Keratinocyte (primary cell): Measurements from ENCODE around the gene CYSLTR1. TPM values are rescaled to one million over a fixed set of nuclear protein-coding genes. Genes with fewer than 3 reads are reported as not detected.
"Not testable (repeated sequence)": the region's sequence is repeated elsewhere in the genome, so short reads cannot be mapped to it uniquely, and the experiment has no call there.

Source experiments
- DNase-seq: peaks from one replicate; pipeline ENCODE4 v3.0.0-alpha.2; 2011; ENCODE audit warnings: low read depth, missing footprints, low spot score
- FAIRE-seq: peaks from 2 replicates; lab custom pipeline; 2011; peaks lifted over from hg19 to GRCh38; lab: Jason Lieb, UNC
- H2AFZ ChIP-seq: 2 replicates; pipeline ENCODE4 v1.6.0; 2012; ENCODE audit warnings: low read length, control low read depth, inconsistent platforms; ENCODE audit not compliant: control insufficient read depth
- H3K27ac ChIP-seq: 2 replicates; pipeline ENCODE4 v1.5.1; 2011; ENCODE audit warnings: low read length; ENCODE audit not compliant: control insufficient read depth, insufficient read depth
- H3K27me3 ChIP-seq: 3 replicates; pipeline ENCODE4 v1.6.0; 2011; ENCODE audit warnings: low read length; ENCODE audit not compliant: control insufficient read depth, insufficient read depth; ENCODE audit errors: extremely low read depth
- H3K36me3 ChIP-seq, 2 experiments: 2 replicates in 1 of 2; 3 replicates in 1 of 2; pipeline ENCODE4 v1.5.1; 2011; ENCODE audit warnings: low read length in 2 of 2, mild to moderate bottlenecking in 1 of 2; ENCODE audit not compliant: control insufficient read depth in 2 of 2, insufficient read depth in 2 of 2; ENCODE audit errors: extremely low read depth in 1 of 2
- H3K4me1 ChIP-seq: 3 replicates; pipeline ENCODE4 v1.5.1; 2011; ENCODE audit warnings: low read length; ENCODE audit not compliant: control insufficient read depth, insufficient read depth; ENCODE audit errors: extremely low read depth
- H3K4me2 ChIP-seq: 3 replicates; pipeline ENCODE4 v1.6.0; 2011; ENCODE audit warnings: low read depth, low read length; ENCODE audit not compliant: control insufficient read depth, insufficient read depth; ENCODE audit errors: extremely low read depth
- H3K4me3 ChIP-seq, 3 experiments: fragments of 200-600 bp in 1 of 3; sonication (generic) in 1 of 3; 2 replicates in 2 of 3; 3 replicates in 1 of 3; pipeline ENCODE4 v1.5.1; 2011 to 2016; ENCODE audit warnings: low read length in 3 of 3, mild to moderate bottlenecking in 3 of 3, control low read depth in 2 of 3, inconsistent platforms in 1 of 3, low read depth in 1 of 3, mixed read lengths in 1 of 3, mixed run types in 1 of 3, moderate library complexity in 1 of 3; ENCODE audit not compliant: control insufficient read depth in 2 of 3, insufficient read depth in 2 of 3; ENCODE audit errors: extremely low read depth in 1 of 3
- H3K79me2 ChIP-seq: 2 replicates; pipeline ENCODE4 v1.6.0; 2012; ENCODE audit warnings: low read length; ENCODE audit not compliant: control insufficient read depth, insufficient read depth
- H3K9ac ChIP-seq: 3 replicates; pipeline ENCODE4 v1.6.0; 2011; ENCODE audit warnings: low read length; ENCODE audit not compliant: control insufficient read depth, insufficient read depth; ENCODE audit errors: extremely low read depth
- H3K9me1 ChIP-seq: 3 replicates; pipeline ENCODE4 v1.6.0; 2011; ENCODE audit warnings: low read length; ENCODE audit not compliant: control insufficient read depth, insufficient read depth; ENCODE audit errors: extremely low read depth
- H3K9me3 ChIP-seq: 2 replicates; pipeline ENCODE4 v1.5.1; 2012; ENCODE audit warnings: low read depth, low read length; ENCODE audit not compliant: control insufficient read depth
- H4K20me1 ChIP-seq: 3 replicates; pipeline ENCODE4 v1.6.0; 2011; ENCODE audit warnings: low read length; ENCODE audit not compliant: control insufficient read depth, insufficient read depth; ENCODE audit errors: extremely low read depth
- EZH2 ChIP-seq: IDR thresholded peaks from one replicate; pipeline ENCODE4 v1.6.1; 2012; ENCODE audit warnings: inconsistent platforms, mild to moderate bottlenecking, low read length, moderate library complexity
- dilution Hi-C: fragments of 300-500 bp; cut with MboI; formaldehyde crosslinking; loops from one replicate; pipeline ENCODE4 v1.7.0; 2020; ENCODE audit warnings: low sequenced_read_pairs; ENCODE audit not compliant: extremely low pct_ligation_motif_present
- polyA plus RNA-seq, 5 experiments: library from polyadenylated mRNA; depleted of rRNA in 3 of 5; stranded (reverse) in 3 of 5; stranded (forward) in 1 of 5; unstranded in 1 of 5; fragments of >200 nt; gene quantifications; 1 replicate in 1 of 5; 2 replicates in 3 of 5; 3 replicates in 1 of 5; pipeline versions ENCODE4 v1.2.1 to v1.2.3, GENCODE V29; 2011 to 2012; ENCODE audit warnings: missing spikeins in 2 of 5, low read depth in 1 of 5, low replicate concordance in 1 of 5
- TF ChIP-seq, protein P1 (sequence below), 3 experiments: IDR thresholded peaks in 1 of 3; conservative IDR thresholded peaks in 1 of 3; optimal IDR thresholded peaks in 1 of 3; 2 replicates in 2 of 3; 3 replicates in 1 of 3; pipeline versions ENCODE3 to v1.5.1; 2011; ENCODE audit warnings: low read length in 3 of 3, mild to moderate bottlenecking in 3 of 3, moderate library complexity in 2 of 3, control low read depth in 1 of 3, inconsistent platforms in 1 of 3; ENCODE audit not compliant: insufficient read depth in 2 of 3; ENCODE audit errors: extremely low read depth in 1 of 3

The CYSLTR1 gene
- polyA plus RNA-seq, 1 donor (not counting 4 experiments of a cell fraction or from before 2014, with no cell fraction given) = not detected

DNA sequence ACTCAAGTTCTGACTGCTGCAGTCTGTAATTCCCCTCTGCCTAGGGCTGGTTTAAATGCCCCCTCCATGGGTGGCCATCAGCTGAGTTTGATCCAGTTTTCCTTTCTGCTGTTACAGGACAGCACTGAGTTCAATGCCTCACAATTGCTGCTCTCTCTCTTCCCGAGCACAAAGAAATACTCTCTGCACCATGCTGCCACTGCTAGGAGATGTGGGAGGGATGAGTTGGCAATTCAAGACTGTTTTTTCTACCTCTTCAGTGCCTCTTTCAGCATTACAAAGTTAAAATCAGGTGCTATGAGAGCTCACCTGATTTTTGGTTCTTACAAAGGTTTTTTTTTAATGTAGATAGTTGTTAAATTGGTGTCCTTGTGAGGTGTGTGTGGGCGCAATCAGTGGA, 24.3 kb downstream of the CYSLTR1 start:
- Histone ChIP-seq H3K27me3 (no peaks in the 10 kb centered on the region), H3K9me3 (no peaks in the 10 kb centered on the region), H3K27ac (no peak overlapping the region), H3K4me1 (no peaks in the 10 kb centered on the region), H2AFZ (no peak overlapping the region), H4K20me1 (no peaks in the 10 kb centered on the region), H3K9ac (no peak overlapping the region), H3K9me1 (no peaks in the 10 kb centered on the region), H3K4me3 (no peak overlapping the region), H3K79me2 (no peaks in the 10 kb centered on the region), H3K36me3 (no peaks in the 10 kb centered on the region), H3K4me2 (no peak overlapping the region)
- dilution Hi-C loops = no loop called here
- no peak for FAIRE-seq
- DNase-seq = no peak
- TF ChIP-seq, protein P1, sequence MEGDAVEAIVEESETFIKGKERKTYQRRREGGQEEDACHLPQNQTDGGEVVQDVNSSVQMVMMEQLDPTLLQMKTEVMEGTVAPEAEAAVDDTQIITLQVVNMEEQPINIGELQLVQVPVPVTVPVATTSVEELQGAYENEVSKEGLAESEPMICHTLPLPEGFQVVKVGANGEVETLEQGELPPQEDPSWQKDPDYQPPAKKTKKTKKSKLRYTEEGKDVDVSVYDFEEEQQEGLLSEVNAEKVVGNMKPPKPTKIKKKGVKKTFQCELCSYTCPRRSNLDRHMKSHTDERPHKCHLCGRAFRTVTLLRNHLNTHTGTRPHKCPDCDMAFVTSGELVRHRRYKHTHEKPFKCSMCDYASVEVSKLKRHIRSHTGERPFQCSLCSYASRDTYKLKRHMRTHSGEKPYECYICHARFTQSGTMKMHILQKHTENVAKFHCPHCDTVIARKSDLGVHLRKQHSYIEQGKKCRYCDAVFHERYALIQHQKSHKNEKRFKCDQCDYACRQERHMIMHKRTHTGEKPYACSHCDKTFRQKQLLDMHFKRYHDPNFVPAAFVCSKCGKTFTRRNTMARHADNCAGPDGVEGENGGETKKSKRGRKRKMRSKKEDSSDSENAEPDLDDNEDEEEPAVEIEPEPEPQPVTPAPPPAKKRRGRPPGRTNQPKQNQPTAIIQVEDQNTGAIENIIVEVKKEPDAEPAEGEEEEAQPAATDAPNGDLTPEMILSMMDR (optimal IDR thresholded peaks at IDR 0.05 in 1 of 3, IDR thresholded peaks at IDR 0.05 in 1 of 3, conservative IDR thresholded peaks at IDR 0.05 in 1 of 3; ENCODE audit: extremely low read depth in 1 of 3, insufficient read depth in 2 of 3, low read length in 3 of 3) = no peak
- TF ChIP-seq EZH2 = no peak

DNA sequence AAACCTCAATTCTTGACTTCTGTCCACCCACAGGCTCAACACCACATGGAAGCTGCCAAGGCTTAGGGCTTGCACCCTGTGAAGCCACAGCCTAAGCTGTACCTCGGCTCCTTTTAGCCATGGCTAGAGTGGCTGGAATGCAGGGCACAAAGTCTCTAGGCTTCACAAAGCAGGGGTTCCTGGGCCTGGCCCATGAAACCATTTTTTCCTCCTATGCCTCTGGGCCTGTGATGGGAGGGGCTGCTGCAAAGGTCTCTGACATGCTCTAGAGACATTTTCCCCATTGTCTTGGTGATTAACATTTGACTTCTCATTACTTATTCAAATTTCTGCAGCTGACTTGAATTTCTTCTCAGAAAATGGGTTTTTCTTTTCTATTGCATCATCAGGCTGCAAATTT, 26.5 kb downstream of the CYSLTR1 start:
- H3K27me3 ChIP-seq, dilution Hi-C loops, DNase-seq, H3K9me3 ChIP-seq, H3K79me2 ChIP-seq, H3K9me1 ChIP-seq, H3K4me2 ChIP-seq, H2AFZ ChIP-seq, H3K9ac ChIP-seq, FAIRE-seq, H3K4me3 ChIP-seq, H3K27ac ChIP-seq, H3K4me1 ChIP-seq, H4K20me1 ChIP-seq, H3K36me3 ChIP-seq: not testable (repeated sequence)

DNA sequence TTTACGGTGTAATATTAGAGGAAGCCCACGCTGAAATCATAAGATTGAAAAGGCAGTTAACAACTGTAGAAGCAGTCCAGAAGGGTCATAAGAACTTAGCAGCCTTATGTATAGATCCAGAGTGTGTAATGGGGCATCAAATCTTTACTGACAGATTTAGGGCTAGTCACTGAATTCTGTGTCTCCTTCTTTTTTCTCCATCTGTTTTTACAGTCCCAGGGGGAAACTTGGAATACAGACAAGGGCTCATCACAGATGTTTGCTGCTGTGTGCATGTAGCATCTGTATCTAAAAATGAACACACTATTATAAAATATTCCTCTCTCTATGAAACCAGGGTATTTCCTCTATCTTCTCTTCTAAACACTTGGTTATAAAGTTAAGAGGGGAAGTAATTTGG, 43.9 kb downstream of the CYSLTR1 start:
- Histone ChIP-seq H3K9me3 (no peaks in the 10 kb centered on the region), H3K4me2 (no peak overlapping the region), H3K4me1 (no peaks in the 10 kb centered on the region), H3K9ac (no peak overlapping the region), H3K4me3 (no peak overlapping the region), H3K27ac (no peak overlapping the region), H3K79me2 (no peaks in the 10 kb centered on the region), H3K27me3 (no peaks in the 10 kb centered on the region), H3K9me1 (no peaks in the 10 kb centered on the region), H2AFZ (no peak overlapping the region), H3K36me3 (no peaks in the 10 kb centered on the region), H4K20me1 (no peaks in the 10 kb centered on the region)
- FAIRE-seq (no peak), DNase-seq (no peak)
- dilution Hi-C loops = no loop called here
- no peak for TF ChIP-seq EZH2
- TF ChIP-seq, protein P1 (optimal IDR thresholded peaks at IDR 0.05 in 1 of 3, IDR thresholded peaks at IDR 0.05 in 1 of 3, conservative IDR thresholded peaks at IDR 0.05 in 1 of 3; ENCODE audit: extremely low read depth in 1 of 3, insufficient read depth in 2 of 3, low read length in 3 of 3) = no peak
